ENCODE measurements around the gene RABEP1. TPM values are rescaled to one million over a fixed set of nuclear protein-coding genes. Genes with fewer than 3 reads are reported as not detected.

Gene RABEP1
- total RNA-seq, 2 donors from 2014 or later, result 32.2 to 32.8 TPM

- Histone ChIP-seq H3K4me3 (ENCODE audit: low read length) (no peak overlapping the region), H3K27ac (ENCODE audit: low read depth, low read length) (no peak overlapping the region), H3K36me3 (ENCODE audit: control insufficient read depth, insufficient read depth, low read length) (peaks cover 49% of the 10 kb centered on the region), H3K4me1 (ENCODE audit: control insufficient read depth, insufficient read depth, low read length) (no peaks in the 10 kb centered on the region), H3K9me3 (ENCODE audit: control insufficient read depth, low read length) (no peaks in the 10 kb centered on the region), H3K9ac (ENCODE audit: extremely low read depth, low read length, poor library complexity, severe bottlenecking) (no peak overlapping the region), H3K27me3 (ENCODE audit: control insufficient read depth, insufficient read depth, low read length, poor library complexity, severe bottlenecking) (no peaks in the 10 kb centered on the region)
- TF ChIP-seq, protein P1, sequence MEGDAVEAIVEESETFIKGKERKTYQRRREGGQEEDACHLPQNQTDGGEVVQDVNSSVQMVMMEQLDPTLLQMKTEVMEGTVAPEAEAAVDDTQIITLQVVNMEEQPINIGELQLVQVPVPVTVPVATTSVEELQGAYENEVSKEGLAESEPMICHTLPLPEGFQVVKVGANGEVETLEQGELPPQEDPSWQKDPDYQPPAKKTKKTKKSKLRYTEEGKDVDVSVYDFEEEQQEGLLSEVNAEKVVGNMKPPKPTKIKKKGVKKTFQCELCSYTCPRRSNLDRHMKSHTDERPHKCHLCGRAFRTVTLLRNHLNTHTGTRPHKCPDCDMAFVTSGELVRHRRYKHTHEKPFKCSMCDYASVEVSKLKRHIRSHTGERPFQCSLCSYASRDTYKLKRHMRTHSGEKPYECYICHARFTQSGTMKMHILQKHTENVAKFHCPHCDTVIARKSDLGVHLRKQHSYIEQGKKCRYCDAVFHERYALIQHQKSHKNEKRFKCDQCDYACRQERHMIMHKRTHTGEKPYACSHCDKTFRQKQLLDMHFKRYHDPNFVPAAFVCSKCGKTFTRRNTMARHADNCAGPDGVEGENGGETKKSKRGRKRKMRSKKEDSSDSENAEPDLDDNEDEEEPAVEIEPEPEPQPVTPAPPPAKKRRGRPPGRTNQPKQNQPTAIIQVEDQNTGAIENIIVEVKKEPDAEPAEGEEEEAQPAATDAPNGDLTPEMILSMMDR (conservative IDR thresholded peaks at IDR 0.05), result no peak
- WGBS, 2 experiments (ENCODE audit: insufficient coverage in 1 of 2, insufficient read length in 1 of 2), result 86 to 100% methylated on average over 2 of the region's 2 CpGs
- peaks cover 30% of the 10 kb centered on the region for H3K36me3 Mint-ChIP-seq (ENCODE audit: low read depth)
- peak overlapping the region; percentile 96 for H3K4me3 Mint-ChIP-seq
- DNase-seq, result no peak
- no peaks in the 10 kb centered on the region for H3K27me3 Mint-ChIP-seq (ENCODE audit: insufficient read depth)
- peaks cover 11% of the 10 kb centered on the region for H3K4me1 Mint-ChIP-seq
- no peaks in the 10 kb centered on the region for H3K9me3 Mint-ChIP-seq
- H3K27ac Mint-ChIP-seq, result no peak overlapping the region
Measured at GRCh38 chr17:5416901-5417300, 134.8 kb downstream of the RABEP1 start.

GRCh38 chr17:5418858-5419355 lies 136.8 kb downstream of the RABEP1 start:
- Histone ChIP-seq H3K4me3 (ENCODE audit: low read length) (peak overlapping the region; percentile 98), H3K9me3 (ENCODE audit: control insufficient read depth, low read length) (no peaks in the 10 kb centered on the region), H3K4me1 (ENCODE audit: control insufficient read depth, insufficient read depth, low read length) (no peaks in the 10 kb centered on the region), H3K27me3 (ENCODE audit: control insufficient read depth, insufficient read depth, low read length, poor library complexity, severe bottlenecking) (no peaks in the 10 kb centered on the region), H3K36me3 (ENCODE audit: control insufficient read depth, insufficient read depth, low read length) (peaks cover 47% of the 10 kb centered on the region), H3K9ac (ENCODE audit: extremely low read depth, low read length, poor library complexity, severe bottlenecking) (peak overlapping the region; percentile 88), H3K27ac (ENCODE audit: low read depth, low read length) (peak overlapping the region; percentile 48)
- no peak for DNase-seq
- Mint-ChIP-seq H3K4me1 (peaks cover 11% of the 10 kb centered on the region), H3K27me3 (ENCODE audit: insufficient read depth) (no peaks in the 10 kb centered on the region), H3K4me3 (peak overlapping the region; percentile 96), H3K27ac (peak overlapping the region; percentile 99), H3K9me3 (no peaks in the 10 kb centered on the region), H3K36me3 (ENCODE audit: low read depth) (peaks cover 28% of the 10 kb centered on the region)
- TF ChIP-seq, protein P1 (conservative IDR thresholded peaks at IDR 0.05), result no peak
- 0 to 1% methylated on average over 10 to 26 of the region's 26 CpGs for WGBS, 2 experiments (ENCODE audit: insufficient coverage in 1 of 2, insufficient read length in 1 of 2)

DNA sequence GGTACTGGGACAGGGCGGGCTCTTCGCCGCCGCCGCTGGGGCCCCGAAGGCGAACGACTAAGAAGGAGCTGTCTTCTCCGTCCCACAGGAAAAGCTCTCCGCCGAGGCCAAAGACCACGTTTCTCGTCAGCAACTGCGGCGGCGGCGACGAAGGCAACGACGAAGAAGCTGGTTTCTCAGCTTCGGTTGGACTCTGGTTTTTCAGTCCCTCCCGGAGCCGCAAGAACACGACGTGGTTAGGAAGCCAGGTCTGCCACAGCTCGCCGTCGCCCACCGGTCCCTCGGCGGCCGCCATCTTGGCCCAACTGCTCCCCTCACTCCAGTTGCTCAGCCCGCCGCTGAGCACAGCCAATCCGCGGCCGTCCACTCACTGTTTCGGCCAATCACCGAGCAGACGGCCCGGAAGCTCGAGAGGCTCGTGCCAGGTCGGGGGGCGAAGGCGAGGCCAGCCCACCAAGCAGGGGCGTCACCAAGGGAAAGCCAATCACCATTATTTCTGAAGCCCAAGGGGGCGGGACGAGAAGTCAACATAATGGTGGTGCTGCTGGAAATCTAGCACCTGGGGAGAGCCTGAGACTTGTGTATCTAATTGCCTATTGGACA lies 137.4 kb downstream of the RABEP1 start, which contains the start of gene NUP88:
NUP88 (minus strand) TSS at position 307 of the 603 bp plus-strand sequence; CDS start at position 295, 12 bp downstream.
- no peaks in the 10 kb centered on the region for H3K9me3 ChIP-seq (ENCODE audit: control insufficient read depth, low read length)
- peak within 1 kb of the TSS; percentile 74 for H3K27ac ChIP-seq (ENCODE audit: low read depth, low read length)
- no peaks in the 10 kb centered on the region for H3K4me1 ChIP-seq (ENCODE audit: control insufficient read depth, insufficient read depth, low read length)
- peak; percentile 100 for DNase-seq
- Mint-ChIP-seq H3K36me3 (ENCODE audit: low read depth) (peaks cover 33% of the 10 kb centered on the region), H3K27me3 (ENCODE audit: insufficient read depth) (no peaks in the 10 kb centered on the region), H3K4me1 (peaks cover 11% of the 10 kb centered on the region), H3K27ac (peak within 1 kb of the TSS; percentile 99), H3K4me3 (peak within 1 kb of the TSS; percentile 96), H3K9me3 (no peaks in the 10 kb centered on the region)
- no peaks in the 10 kb centered on the region for H3K27me3 ChIP-seq (ENCODE audit: control insufficient read depth, insufficient read depth, low read length, poor library complexity, severe bottlenecking)
- H3K9ac ChIP-seq (ENCODE audit: extremely low read depth, low read length, poor library complexity, severe bottlenecking), result peak within 1 kb of the TSS; percentile 90
- WGBS, 2 experiments (ENCODE audit: insufficient coverage in 1 of 2, insufficient read length in 1 of 2), result 0% methylated on average over 26 to 49 of the region's 49 CpGs
- TF ChIP-seq, protein P1 (conservative IDR thresholded peaks at IDR 0.05), result no peak
- peaks cover 47% of the 10 kb centered on the region for H3K36me3 ChIP-seq (ENCODE audit: control insufficient read depth, insufficient read depth, low read length)
- H3K4me3 ChIP-seq (ENCODE audit: low read length), result peak within 1 kb of the TSS; percentile 98
